ENCODE results near the gene CELF5.

DNA sequence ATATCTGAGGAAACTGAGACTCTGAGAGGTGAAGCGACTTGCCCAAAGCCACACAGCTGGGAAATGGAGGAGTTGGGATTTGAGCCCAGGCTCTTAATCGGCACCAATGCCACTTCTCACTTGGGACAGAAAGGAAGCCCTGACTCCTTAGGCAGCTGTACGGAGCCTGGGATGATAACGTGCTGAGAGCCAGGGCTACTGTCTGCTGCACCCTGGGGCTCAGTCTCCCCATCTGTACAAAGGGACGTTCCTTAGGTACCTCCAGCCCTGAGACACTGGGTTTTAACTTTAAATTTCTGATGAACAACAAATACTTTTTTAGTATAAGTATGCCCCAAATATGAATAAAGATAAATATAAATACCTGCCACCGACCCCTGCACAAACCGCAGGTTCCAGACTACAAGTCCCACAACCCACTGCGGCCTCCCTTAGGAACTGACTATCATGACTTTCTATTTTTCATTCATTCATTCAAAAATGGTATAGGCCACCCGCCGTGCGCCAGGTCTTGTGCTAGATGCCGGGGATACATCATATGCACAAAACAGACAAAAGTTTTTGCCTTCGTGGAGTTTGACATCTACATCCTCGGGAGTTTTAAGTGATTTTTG is 39.5 kb upstream of the CELF5 start:
- TF ChIP-seq, protein P1, sequence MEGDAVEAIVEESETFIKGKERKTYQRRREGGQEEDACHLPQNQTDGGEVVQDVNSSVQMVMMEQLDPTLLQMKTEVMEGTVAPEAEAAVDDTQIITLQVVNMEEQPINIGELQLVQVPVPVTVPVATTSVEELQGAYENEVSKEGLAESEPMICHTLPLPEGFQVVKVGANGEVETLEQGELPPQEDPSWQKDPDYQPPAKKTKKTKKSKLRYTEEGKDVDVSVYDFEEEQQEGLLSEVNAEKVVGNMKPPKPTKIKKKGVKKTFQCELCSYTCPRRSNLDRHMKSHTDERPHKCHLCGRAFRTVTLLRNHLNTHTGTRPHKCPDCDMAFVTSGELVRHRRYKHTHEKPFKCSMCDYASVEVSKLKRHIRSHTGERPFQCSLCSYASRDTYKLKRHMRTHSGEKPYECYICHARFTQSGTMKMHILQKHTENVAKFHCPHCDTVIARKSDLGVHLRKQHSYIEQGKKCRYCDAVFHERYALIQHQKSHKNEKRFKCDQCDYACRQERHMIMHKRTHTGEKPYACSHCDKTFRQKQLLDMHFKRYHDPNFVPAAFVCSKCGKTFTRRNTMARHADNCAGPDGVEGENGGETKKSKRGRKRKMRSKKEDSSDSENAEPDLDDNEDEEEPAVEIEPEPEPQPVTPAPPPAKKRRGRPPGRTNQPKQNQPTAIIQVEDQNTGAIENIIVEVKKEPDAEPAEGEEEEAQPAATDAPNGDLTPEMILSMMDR (IDR thresholded peaks at IDR 0.05), result no peak
- TF ChIP-seq POLR2A (IDR thresholded peaks at IDR 0.05), result no peak
